NB4 (cell line): ENCODE measurements around the gene NIM1K.
A peak's percentile ranks its signal among the peaks of the same experiment; 100 is the strongest.
"Not testable (repeated sequence)": the region's sequence is repeated elsewhere in the genome, so short reads cannot be mapped to it uniquely, and the experiment has no call there.

Experiments used
- DNase-seq: peaks from one replicate; pipeline ENCODE4 v3.0.0; 2010; ENCODE audit warnings: low read depth
- H3K4me3 ChIP-seq: one replicate; pipeline ENCODE4 v1.5.1; 2011; ENCODE audit warnings: mild to moderate bottlenecking, low read depth, low read length, moderate library complexity
- CTCF ChIP-seq: IDR thresholded peaks from one replicate; pipeline ENCODE4 v1.5.1; 2012; ENCODE audit warnings: low read depth, low read length
- MAX ChIP-seq: IDR thresholded peaks from 2 replicates; pipeline ENCODE4 v1.6.1; 2011; ENCODE audit warnings: low read depth, low read length
- MYC ChIP-seq: IDR thresholded peaks from 2 replicates; pipeline ENCODE4 v1.6.1; 2011; ENCODE audit warnings: low read depth, low read length
- POLR2A ChIP-seq: IDR thresholded peaks from 2 replicates; pipeline ENCODE4 v1.6.1; 2011; ENCODE audit warnings: mild to moderate bottlenecking; ENCODE audit not compliant: insufficient read length; ENCODE audit errors: extremely low read depth

The NIM1K gene

GRCh38 chr5:43192558-43193180, 644 bp downstream of the NIM1K start:
- TF ChIP-seq POLR2A, result no peak
- TF ChIP-seq MYC, result no peak
- no peak for TF ChIP-seq MAX
- no peak for TF ChIP-seq CTCF
- H3K4me3 ChIP-seq, result no peak overlapping the region
- no peak for DNase-seq

- no peak for TF ChIP-seq POLR2A
- DNase-seq, result peak; percentile 84
- H3K4me3 ChIP-seq, result peak overlapping the region; percentile 16
Measured at GRCh38 chr5:43193181-43193893, 1.3 kb downstream of the NIM1K start.

GRCh38 chr5:43193894-43194265, 1.9 kb downstream of the NIM1K start:
- no peak for TF ChIP-seq MAX
- H3K4me3 ChIP-seq, result no peak overlapping the region
- no peak for DNase-seq

DNA sequence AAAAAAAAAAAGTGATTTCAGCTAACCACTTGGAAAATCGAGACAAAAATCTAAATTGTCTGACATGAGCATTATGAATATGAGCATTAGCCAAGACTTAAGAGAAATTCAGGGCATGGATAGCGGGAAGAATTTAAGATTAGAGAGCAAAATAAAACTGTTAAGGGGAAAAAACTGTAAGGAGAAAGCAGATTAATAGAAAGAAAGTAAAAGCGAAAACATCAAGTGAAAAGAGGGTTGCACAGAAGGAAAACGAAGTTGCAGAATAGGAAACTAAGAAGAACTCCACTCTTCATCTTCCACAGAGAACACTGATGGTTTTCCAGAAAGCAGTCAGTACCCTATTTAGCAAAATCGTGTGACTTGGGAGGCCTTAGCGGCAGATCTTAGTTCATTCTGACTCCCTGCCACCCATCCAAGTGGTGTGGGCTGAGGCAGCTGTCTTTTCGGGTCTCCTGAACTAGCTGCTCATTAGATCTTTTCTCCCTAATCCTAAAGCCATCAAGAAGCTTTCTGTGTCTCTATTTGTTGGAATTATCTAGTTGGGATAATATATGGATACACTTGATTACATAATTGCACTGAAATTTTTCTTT, 3.7 kb downstream of the NIM1K start:
- H3K4me3 ChIP-seq, result no peak overlapping the region
- no peak for DNase-seq
- TF ChIP-seq CTCF (no peak), POLR2A (no peak), MYC (no peak), MAX (no peak)

DNA sequence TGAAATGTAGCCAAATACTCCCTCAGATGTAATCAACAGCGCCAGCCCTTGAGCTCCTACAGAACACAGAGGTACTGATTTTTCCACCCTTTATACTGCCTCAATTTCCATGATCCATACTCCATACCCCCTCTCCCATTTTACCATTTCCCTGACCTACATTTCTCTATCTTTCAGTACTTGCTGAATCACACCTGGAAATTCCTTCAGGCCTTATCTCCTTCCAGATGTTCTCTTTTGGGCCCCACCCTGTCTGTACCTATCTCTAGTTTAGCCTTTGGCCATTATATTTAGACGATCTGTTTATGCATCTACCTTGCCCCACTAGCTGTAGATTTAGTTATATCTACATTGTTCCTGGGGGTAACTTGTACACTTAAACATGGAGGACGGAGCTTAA, 5.5 kb downstream of the NIM1K start:
- TF ChIP-seq MYC (no peak), POLR2A (no peak), CTCF (no peak), MAX (no peak)
- DNase-seq, result no peak
- no peak overlapping the region for H3K4me3 ChIP-seq

- not testable (repeated sequence) for DNase-seq, H3K4me3 ChIP-seq
Measured at GRCh38 chr5:43201442-43201841, 9.4 kb downstream of the NIM1K start.

- no peak for DNase-seq
- no peak overlapping the region for H3K4me3 ChIP-seq
- no peak for TF ChIP-seq MYC
- no peak for TF ChIP-seq MAX
- TF ChIP-seq POLR2A, result no peak
- no peak for TF ChIP-seq CTCF
Measured at GRCh38 chr5:43202380-43202779, 10.4 kb downstream of the NIM1K start.
